SK-N-SH (cell line): Measurements from ENCODE around the gene ADAR. TPM values are rescaled to one million over a fixed set of nuclear protein-coding genes. Genes with fewer than 3 reads are reported as not detected.
A peak's percentile ranks its signal among the peaks of the same experiment; 100 is the strongest.

ENCODE experiments used
- CTCF ChIA-PET: fragments of 300-600, 350-600 bp; formaldehyde crosslinking; extraction: SDS; loops from one replicate; lab custom pipeline; 2021; lab: Yijun Ruan, JAX
- POLR2A ChIA-PET: fragments of 350-600 bp; sonication (Branson Sonifier 250); formaldehyde crosslinking; extraction: SDS; loops from one replicate; lab custom pipeline; 2020; ENCODE audit warnings: antibody characterized with exemption, inconsistent platforms; lab: Yijun Ruan, JAX
- DNase-seq: peaks from one replicate; pipeline ENCODE4 v3.0.0; 2012
- H2AFZ ChIP-seq: fragments of 200-600 bp; sonication (generic); 2 replicates; pipeline ENCODE4 v1.8.1; 2016; ENCODE audit warnings: antibody characterized with exemption, mild to moderate bottlenecking, low read depth
- H3F3A ChIP-seq: fragments of 200-600 bp; sonication (generic); replicated peaks from 2 replicates; pipeline ENCODE3; 2016; ENCODE audit warnings: antibody characterized with exemption, mild to moderate bottlenecking; ENCODE audit not compliant: insufficient read depth
- H3K27ac ChIP-seq, 2 experiments: fragments of 200-500 bp in 1 of 2; fragments of 200-600 bp in 1 of 2; sonication (Bioruptor generic) in 1 of 2; sonication (generic), shearing (Covaris generic) in 1 of 2; 2 replicates each; pipeline versions ENCODE4 v1.5.1 to v1.6.1; 2014 to 2016; ENCODE audit warnings: low read depth in 2 of 2, inconsistent platforms in 1 of 2, low read length in 1 of 2, mild to moderate bottlenecking in 1 of 2, mixed read lengths in 1 of 2
- H3K27me3 ChIP-seq: fragments of 200-600 bp; sonication (generic), shearing (Covaris generic); 2 replicates; pipeline ENCODE4 v1.6.1; 2016; ENCODE audit warnings: mixed run types; ENCODE audit not compliant: insufficient read depth
- H3K36me3 ChIP-seq, 2 experiments: fragments of 200-500 bp in 1 of 2; fragments of 200-600 bp in 1 of 2; sonication (Bioruptor generic) in 1 of 2; sonication (generic) in 1 of 2; replicated peaks in 1 of 2; 2 replicates each; pipeline versions ENCODE3 to v1.5.1; 2014 to 2016; ENCODE audit warnings: low read length in 1 of 2, mild to moderate bottlenecking in 1 of 2; ENCODE audit not compliant: insufficient read depth in 2 of 2, control insufficient read depth in 1 of 2
- H3K4me1 ChIP-seq, 2 experiments: fragments of 200-500 bp in 1 of 2; fragments of 200-600 bp in 1 of 2; sonication (Bioruptor generic) in 1 of 2; sonication (generic), shearing (Covaris generic) in 1 of 2; 2 replicates each; pipeline versions ENCODE4 v1.5.1 to v1.6.1; 2014 to 2016; ENCODE audit warnings: low read depth in 1 of 2, low read length in 1 of 2, mixed run types in 1 of 2; ENCODE audit not compliant: insufficient read depth in 2 of 2, control insufficient read depth in 1 of 2
- H3K4me2 ChIP-seq: fragments of 200-600 bp; sonication (generic), shearing (Covaris generic); 2 replicates; pipeline ENCODE4 v1.6.1; 2017; ENCODE audit warnings: mixed run types
- H3K4me3 ChIP-seq, 2 experiments: fragments of 200-500 bp in 1 of 2; fragments of 200-600 bp in 1 of 2; sonication (Bioruptor generic) in 1 of 2; sonication (generic), shearing (Covaris generic) in 1 of 2; 2 replicates each; pipeline versions ENCODE4 v1.5.1 to v1.8.1; 2014 to 2016; ENCODE audit warnings: low read depth in 2 of 2, inconsistent platforms in 1 of 2, low read length in 1 of 2, mild to moderate bottlenecking in 1 of 2, mixed read lengths in 1 of 2, moderate library complexity in 1 of 2
- H3K79me2 ChIP-seq: fragments of 200-600 bp; sonication (generic); 2 replicates; pipeline ENCODE4 v1.8.1; 2017; ENCODE audit warnings: mild to moderate bottlenecking; ENCODE audit not compliant: insufficient read depth
- H3K9ac ChIP-seq: fragments of 200-600 bp; sonication (generic); 2 replicates; pipeline ENCODE4 v1.6.1; 2017; ENCODE audit warnings: mixed run types
- H3K9me2 ChIP-seq: fragments of 200-600 bp; sonication (generic); 2 replicates; pipeline ENCODE4 v1.6.1; 2017; ENCODE audit warnings: mixed run types
- H3K9me3 ChIP-seq: fragments of 200-600 bp; sonication (generic); 2 replicates; pipeline ENCODE4 v1.6.1; 2017; ENCODE audit warnings: mixed run types, mild to moderate bottlenecking, moderate library complexity
- H4K20me1 ChIP-seq: fragments of 200-600 bp; sonication (generic); 2 replicates; pipeline ENCODE4 v1.6.1; 2017; ENCODE audit warnings: mild to moderate bottlenecking, mixed run types; ENCODE audit not compliant: insufficient read depth
- EP300 ChIP-seq, 2 experiments: IDR thresholded peaks; 2 replicates each; pipeline versions ENCODE4 v1.4.0 to v1.6.1; 2012; ENCODE audit warnings: borderline replicate concordance in 1 of 2, low read depth in 1 of 2, low read length in 1 of 2
- FOSL2 ChIP-seq: IDR thresholded peaks from 2 replicates; pipeline ENCODE4 v1.4.0; 2012; ENCODE audit warnings: low read depth, mild to moderate bottlenecking, moderate library complexity, borderline replicate concordance
- FOXJ3 ChIP-seq: sonication (generic); formaldehyde crosslinking; IDR thresholded peaks from 2 replicates; pipeline ENCODE4 v1.5.1; 2020; ENCODE audit warnings: mild to moderate bottlenecking, missing genetic modification reagents
- FOXM1 ChIP-seq: IDR thresholded peaks from 2 replicates; pipeline ENCODE4 v1.4.0; 2012; ENCODE audit warnings: low read depth, mild to moderate bottlenecking
- GATA2 ChIP-seq: sonication (generic); formaldehyde crosslinking; IDR thresholded peaks from 2 replicates; pipeline ENCODE4 v1.5.0; 2020; ENCODE audit warnings: mild to moderate bottlenecking, missing genetic modification reagents
- JUND ChIP-seq: IDR thresholded peaks from 2 replicates; pipeline ENCODE4 v1.4.0; 2012
- MEF2A ChIP-seq: IDR thresholded peaks from 2 replicates; pipeline ENCODE4 v1.4.0; 2012; ENCODE audit warnings: low read depth, borderline replicate concordance
- NFIC ChIP-seq: IDR thresholded peaks from 2 replicates; pipeline ENCODE4 v1.4.0; 2012; ENCODE audit warnings: borderline replicate concordance
- POLR2AphosphoS5 ChIP-seq: IDR thresholded peaks from 2 replicates; pipeline ENCODE4 v1.6.1; 2012; ENCODE audit warnings: low read depth, low read length
- RAD21 ChIP-seq: IDR thresholded peaks from 2 replicates; pipeline ENCODE4 v1.6.1; 2012; ENCODE audit warnings: mild to moderate bottlenecking, low read length
- RCOR1 ChIP-seq: fragments of 150-350 bp; IDR thresholded peaks from 2 replicates; pipeline ENCODE4 v1.6.1; 2017; ENCODE audit warnings: antibody characterized with exemption, low read length
- RFX5 ChIP-seq: IDR thresholded peaks from 2 replicates; pipeline ENCODE4 v1.6.1; 2012; ENCODE audit warnings: mild to moderate bottlenecking, improper control_type of control experiment, low read length
- SIN3A ChIP-seq: IDR thresholded peaks from 2 replicates; pipeline ENCODE4 v1.6.1; 2012; ENCODE audit warnings: low read depth, mild to moderate bottlenecking, low read length, moderate library complexity, borderline replicate concordance
- SMC3 ChIP-seq: IDR thresholded peaks from 2 replicates; pipeline ENCODE4 v1.6.1; 2012; ENCODE audit warnings: low read depth, low read length, improper control_type of control experiment
- TAF1 ChIP-seq: IDR thresholded peaks from 2 replicates; pipeline ENCODE4 v1.6.1; 2012; ENCODE audit warnings: low read depth, mild to moderate bottlenecking, low read length, moderate library complexity, borderline replicate concordance
- TEAD4 ChIP-seq: IDR thresholded peaks from 2 replicates; pipeline ENCODE4 v1.4.0; 2012; ENCODE audit warnings: mild to moderate bottlenecking, borderline replicate concordance; ENCODE audit not compliant: insufficient read depth
- YY1 ChIP-seq: IDR thresholded peaks from 2 replicates; pipeline ENCODE4 v1.4.0; 2012; ENCODE audit warnings: low read depth, mild to moderate bottlenecking
- WGBS: methylation state at CpG from one replicate; pipeline ENCODE4 v1.1.6; 2017; ENCODE audit warnings: low lambda C conversion rate; 5-methylcytosine and 5-hydroxymethylcytosine counted together
- polyA plus RNA-seq, 3 experiments: library from polyadenylated mRNA; depleted of rRNA; stranded (reverse); fragments of >200 nt; gene quantifications; 2 replicates each; pipeline ENCODE4 v1.2.3, GENCODE V29; 2012
- TF ChIP-seq, protein P1 (sequence below): fragments of 150-350 bp; IDR thresholded peaks from 2 replicates; pipeline ENCODE4 v1.6.1; 2017; ENCODE audit warnings: antibody characterized with exemption, low read length, low read depth, borderline replicate concordance
- TF ChIP-seq, protein P2 (sequence below): fragments of 200-600 bp; sonication (generic); IDR thresholded peaks from 2 replicates; pipeline ENCODE4 v1.6.1; 2017; ENCODE audit warnings: antibody characterized with exemption, mild to moderate bottlenecking, moderate library complexity
- TF ChIP-seq, protein P3 (sequence below): IDR thresholded peaks from 2 replicates; pipeline ENCODE4 v1.4.0; 2012; ENCODE audit warnings: low read depth
- TF ChIP-seq, protein P4 (sequence below): fragments of 150-350 bp; IDR thresholded peaks from 2 replicates; pipeline ENCODE4 v1.6.1; 2016; ENCODE audit warnings: mild to moderate bottlenecking, low read depth, low read length

ADAR gene
- polyA plus RNA-seq, 1 of the 3 experiments (the other 2 are of a cell fraction), result 61.1 TPM

DNA sequence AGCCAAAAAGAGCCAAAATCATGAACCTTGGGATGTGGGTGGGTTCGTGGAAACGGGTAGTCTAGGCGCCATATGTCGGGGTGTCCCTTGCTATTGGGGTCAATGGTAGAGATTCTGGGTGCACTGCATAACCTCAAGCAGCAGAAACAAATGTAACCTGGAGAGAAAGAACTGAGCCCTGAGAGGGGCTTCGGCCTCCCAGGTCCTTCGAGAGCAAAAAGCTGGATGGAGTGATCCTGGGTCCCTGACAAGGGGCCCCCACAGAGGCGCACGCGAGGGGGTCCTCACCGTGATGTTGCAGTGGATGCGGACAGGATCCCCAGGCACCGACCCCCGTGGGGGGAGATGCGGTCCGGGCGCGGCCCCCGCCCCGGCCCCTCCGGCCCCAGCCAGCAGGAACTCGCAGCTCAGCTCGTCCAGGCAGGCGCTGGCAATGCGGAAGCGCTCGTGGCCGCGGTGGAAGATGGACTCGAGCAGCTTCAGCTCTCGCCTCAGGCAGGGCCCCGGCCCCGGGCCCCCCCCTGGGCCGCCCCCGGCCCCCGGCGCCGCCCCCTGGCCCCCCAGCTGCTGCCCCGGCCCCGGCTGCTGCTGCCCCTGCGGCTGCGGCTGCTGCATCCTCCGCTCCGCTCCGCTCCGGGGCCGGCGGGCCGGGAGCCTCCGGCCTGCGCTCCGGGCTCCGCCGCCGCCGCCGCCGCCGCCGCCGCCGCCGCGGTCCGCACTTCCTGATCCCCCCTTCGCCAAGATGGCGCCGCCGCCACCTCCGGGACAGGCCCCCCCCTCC is 49.9 kb downstream of the ADAR start, which contains the start of gene UBE2Q1:
Gene UBE2Q1, minus strand, starts transcription at position 724 of the 781 bp plus-strand sequence. Its CDS starts 109 bp downstream, at position 615.
- peak within 1 kb of the TSS; percentile 92 for H3K4me2 ChIP-seq
- no peaks in the 10 kb centered on the region for H3K27me3 ChIP-seq
- TF ChIP-seq RFX5, result no peak
- no peak for TF ChIP-seq FOXJ3 (CRISPR knock-in tag)
- TF ChIP-seq, protein P1, sequence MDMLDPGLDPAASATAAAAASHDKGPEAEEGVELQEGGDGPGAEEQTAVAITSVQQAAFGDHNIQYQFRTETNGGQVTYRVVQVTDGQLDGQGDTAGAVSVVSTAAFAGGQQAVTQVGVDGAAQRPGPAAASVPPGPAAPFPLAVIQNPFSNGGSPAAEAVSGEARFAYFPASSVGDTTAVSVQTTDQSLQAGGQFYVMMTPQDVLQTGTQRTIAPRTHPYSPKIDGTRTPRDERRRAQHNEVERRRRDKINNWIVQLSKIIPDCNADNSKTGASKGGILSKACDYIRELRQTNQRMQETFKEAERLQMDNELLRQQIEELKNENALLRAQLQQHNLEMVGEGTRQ, result no peak
- TF ChIP-seq, protein P2, sequence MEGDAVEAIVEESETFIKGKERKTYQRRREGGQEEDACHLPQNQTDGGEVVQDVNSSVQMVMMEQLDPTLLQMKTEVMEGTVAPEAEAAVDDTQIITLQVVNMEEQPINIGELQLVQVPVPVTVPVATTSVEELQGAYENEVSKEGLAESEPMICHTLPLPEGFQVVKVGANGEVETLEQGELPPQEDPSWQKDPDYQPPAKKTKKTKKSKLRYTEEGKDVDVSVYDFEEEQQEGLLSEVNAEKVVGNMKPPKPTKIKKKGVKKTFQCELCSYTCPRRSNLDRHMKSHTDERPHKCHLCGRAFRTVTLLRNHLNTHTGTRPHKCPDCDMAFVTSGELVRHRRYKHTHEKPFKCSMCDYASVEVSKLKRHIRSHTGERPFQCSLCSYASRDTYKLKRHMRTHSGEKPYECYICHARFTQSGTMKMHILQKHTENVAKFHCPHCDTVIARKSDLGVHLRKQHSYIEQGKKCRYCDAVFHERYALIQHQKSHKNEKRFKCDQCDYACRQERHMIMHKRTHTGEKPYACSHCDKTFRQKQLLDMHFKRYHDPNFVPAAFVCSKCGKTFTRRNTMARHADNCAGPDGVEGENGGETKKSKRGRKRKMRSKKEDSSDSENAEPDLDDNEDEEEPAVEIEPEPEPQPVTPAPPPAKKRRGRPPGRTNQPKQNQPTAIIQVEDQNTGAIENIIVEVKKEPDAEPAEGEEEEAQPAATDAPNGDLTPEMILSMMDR, result no peak
- TF ChIP-seq GATA2 (CRISPR knock-in tag), result no peak
- 0 out of 2 replicates have a peak, but pooled peaks have one; percentile 59 for TF ChIP-seq TAF1
- TF ChIP-seq, protein P3, sequence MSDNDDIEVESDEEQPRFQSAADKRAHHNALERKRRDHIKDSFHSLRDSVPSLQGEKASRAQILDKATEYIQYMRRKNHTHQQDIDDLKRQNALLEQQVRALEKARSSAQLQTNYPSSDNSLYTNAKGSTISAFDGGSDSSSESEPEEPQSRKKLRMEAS, result no peak
- peak in 1 of 2 experiments; percentile 36; a peak in 1 of 4 replicates for TF ChIP-seq EP300 (IDR thresholded peaks at IDR 0.05; ENCODE audit: borderline replicate concordance in 1 of 2, low read depth in 1 of 2, low read length in 1 of 2)
- no peak for TF ChIP-seq JUND
- no peak for TF ChIP-seq NFIC
- no peak for TF ChIP-seq POLR2AphosphoS5
- no peak for TF ChIP-seq TEAD4
- TF ChIP-seq YY1, result peak; percentile 91
- no peak for TF ChIP-seq SIN3A
- TF ChIP-seq FOSL2, result no peak
- no peak for TF ChIP-seq SMC3
- no peak for TF ChIP-seq RCOR1
- TF ChIP-seq, protein P4, sequence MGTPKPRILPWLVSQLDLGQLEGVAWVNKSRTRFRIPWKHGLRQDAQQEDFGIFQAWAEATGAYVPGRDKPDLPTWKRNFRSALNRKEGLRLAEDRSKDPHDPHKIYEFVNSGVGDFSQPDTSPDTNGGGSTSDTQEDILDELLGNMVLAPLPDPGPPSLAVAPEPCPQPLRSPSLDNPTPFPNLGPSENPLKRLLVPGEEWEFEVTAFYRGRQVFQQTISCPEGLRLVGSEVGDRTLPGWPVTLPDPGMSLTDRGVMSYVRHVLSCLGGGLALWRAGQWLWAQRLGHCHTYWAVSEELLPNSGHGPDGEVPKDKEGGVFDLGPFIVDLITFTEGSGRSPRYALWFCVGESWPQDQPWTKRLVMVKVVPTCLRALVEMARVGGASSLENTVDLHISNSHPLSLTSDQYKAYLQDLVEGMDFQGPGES, result no peak
- no peak for TF ChIP-seq MEF2A
- TF ChIP-seq RAD21, result no peak
- no peak for TF ChIP-seq FOXM1
- DNase-seq, result no peak
- peaks cover 24 to 32% of the 10 kb centered on the region in 2 experiments for H3K36me3 ChIP-seq
- peaks cover 18% of the 10 kb centered on the region; the same call in 1 of the 2 replicates for H4K20me1 ChIP-seq
- H3K4me3 ChIP-seq, result peak within 1 kb of the TSS; percentile 87 to 94
- H2AFZ ChIP-seq, result peak within 1 kb of the TSS; percentile 80
- no peaks in the 10 kb centered on the region for H3K9me3 ChIP-seq
- peak within 1 kb of the TSS; percentile 83 for H3K9ac ChIP-seq
- peaks cover 7 to 32% of the 10 kb centered on the region in 2 experiments; a peak in 2 of 4 replicates for H3K4me1 ChIP-seq
- peak within 1 kb of the TSS; percentile 75 to 96 for H3K27ac ChIP-seq
- H3K79me2 ChIP-seq, result peaks cover 39% of the 10 kb centered on the region
- no peaks in the 10 kb centered on the region for H3K9me2 ChIP-seq
- CTCF ChIA-PET, result interaction anchor here (0.6 to 3.7 kb wide), 5 partner anchors 10 to 79 kb away, joined by 3 to 16 read pairs (median 4); no protein-coding TSS in a partner anchor
- H3F3A ChIP-seq, result peaks cover 6% of the 10 kb centered on the region
- WGBS, result 1% methylated on average over 20 of the region's 69 CpGs
- POLR2A ChIA-PET, result no interaction called here
